Testis (tissue), 2 donors: ENCODE data around the gene SCAF8.

Experiments
- CTCF ChIP-seq, 3 experiments: fragments of 450-650 bp in 2 of 3; fragments of 200-600 bp in 1 of 3; sonication (generic) in 1 of 3; IDR thresholded peaks; one replicate each; pipeline ENCODE4 v1.5.1; 2016 to 2019; ENCODE audit warnings: antibody characterized with exemption in 3 of 3, mild to moderate bottlenecking in 2 of 3, moderate library complexity in 1 of 3
- POLR2A ChIP-seq: fragments of 450-650 bp; IDR thresholded peaks from one replicate; pipeline ENCODE4 v1.6.1; 2017; ENCODE audit warnings: antibody characterized with exemption, mild to moderate bottlenecking, moderate library complexity

- TF ChIP-seq CTCF (IDR thresholded peaks at IDR 0.05) (no peak), POLR2A (no peak)
Measured at GRCh38 chr6:154829970-154830369, 96.8 kb downstream of the SCAF8 start.
